WTC11 (cell line): ENCODE measurements around the gene FCMR.

ENCODE experiments used
- TF ChIP-seq, protein P1 (sequence below): sonication (generic); formaldehyde crosslinking; conservative IDR thresholded peaks from 2 replicates; pipeline ENCODE4 v1.8.1; 2022; ENCODE audit warnings: mild to moderate bottlenecking, missing genetic modification reagents
- TF ChIP-seq, protein P2 (sequence below): sonication (generic); formaldehyde crosslinking; IDR thresholded peaks from 2 replicates; pipeline ENCODE4 v1.8.0; 2022; ENCODE audit warnings: missing genetic modification reagents
- TF ChIP-seq, protein P3 (sequence below): sonication (generic); formaldehyde crosslinking; IDR thresholded peaks from 2 replicates; pipeline ENCODE4 v1.8.1; 2022; ENCODE audit warnings: low read depth, mild to moderate bottlenecking, moderate library complexity, missing genetic modification reagents, borderline replicate concordance

DNA sequence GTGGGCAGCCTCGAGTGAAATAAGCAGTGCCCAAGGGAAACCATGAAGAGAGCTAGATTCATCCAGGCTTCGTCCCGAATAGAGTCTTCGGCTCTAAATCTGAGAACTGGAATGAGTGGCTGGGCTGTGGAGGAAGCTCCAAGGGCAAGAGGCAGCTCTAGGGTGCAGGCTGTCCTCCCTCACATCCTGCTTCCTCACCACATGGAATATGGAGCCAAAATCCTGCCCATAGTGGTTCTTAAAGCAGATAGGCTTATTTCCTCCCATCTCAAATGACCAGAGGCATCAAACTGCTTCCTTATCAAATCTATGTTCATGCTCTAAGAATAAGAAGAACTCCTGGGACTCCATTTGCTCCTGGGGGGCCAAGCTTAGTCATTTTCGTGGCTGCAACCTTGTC lies 22.0 kb downstream of the FCMR start:
- TF ChIP-seq, protein P1, sequence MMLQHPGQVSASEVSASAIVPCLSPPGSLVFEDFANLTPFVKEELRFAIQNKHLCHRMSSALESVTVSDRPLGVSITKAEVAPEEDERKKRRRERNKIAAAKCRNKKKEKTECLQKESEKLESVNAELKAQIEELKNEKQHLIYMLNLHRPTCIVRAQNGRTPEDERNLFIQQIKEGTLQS (CRISPR knock-in tag): no peak
- TF ChIP-seq, protein P2, sequence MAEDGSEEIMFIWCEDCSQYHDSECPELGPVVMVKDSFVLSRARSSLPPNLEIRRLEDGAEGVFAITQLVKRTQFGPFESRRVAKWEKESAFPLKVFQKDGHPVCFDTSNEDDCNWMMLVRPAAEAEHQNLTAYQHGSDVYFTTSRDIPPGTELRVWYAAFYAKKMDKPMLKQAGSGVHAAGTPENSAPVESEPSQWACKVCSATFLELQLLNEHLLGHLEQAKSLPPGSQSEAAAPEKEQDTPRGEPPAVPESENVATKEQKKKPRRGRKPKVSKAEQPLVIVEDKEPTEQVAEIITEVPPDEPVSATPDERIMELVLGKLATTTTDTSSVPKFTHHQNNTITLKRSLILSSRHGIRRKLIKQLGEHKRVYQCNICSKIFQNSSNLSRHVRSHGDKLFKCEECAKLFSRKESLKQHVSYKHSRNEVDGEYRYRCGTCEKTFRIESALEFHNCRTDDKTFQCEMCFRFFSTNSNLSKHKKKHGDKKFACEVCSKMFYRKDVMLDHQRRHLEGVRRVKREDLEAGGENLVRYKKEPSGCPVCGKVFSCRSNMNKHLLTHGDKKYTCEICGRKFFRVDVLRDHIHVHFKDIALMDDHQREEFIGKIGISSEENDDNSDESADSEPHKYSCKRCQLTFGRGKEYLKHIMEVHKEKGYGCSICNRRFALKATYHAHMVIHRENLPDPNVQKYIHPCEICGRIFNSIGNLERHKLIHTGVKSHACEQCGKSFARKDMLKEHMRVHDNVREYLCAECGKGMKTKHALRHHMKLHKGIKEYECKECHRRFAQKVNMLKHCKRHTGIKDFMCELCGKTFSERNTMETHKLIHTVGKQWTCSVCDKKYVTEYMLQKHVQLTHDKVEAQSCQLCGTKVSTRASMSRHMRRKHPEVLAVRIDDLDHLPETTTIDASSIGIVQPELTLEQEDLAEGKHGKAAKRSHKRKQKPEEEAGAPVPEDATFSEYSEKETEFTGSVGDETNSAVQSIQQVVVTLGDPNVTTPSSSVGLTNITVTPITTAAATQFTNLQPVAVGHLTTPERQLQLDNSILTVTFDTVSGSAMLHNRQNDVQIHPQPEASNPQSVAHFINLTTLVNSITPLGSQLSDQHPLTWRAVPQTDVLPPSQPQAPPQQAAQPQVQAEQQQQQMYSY (CRISPR knock-in tag): no peak
- TF ChIP-seq, protein P3, sequence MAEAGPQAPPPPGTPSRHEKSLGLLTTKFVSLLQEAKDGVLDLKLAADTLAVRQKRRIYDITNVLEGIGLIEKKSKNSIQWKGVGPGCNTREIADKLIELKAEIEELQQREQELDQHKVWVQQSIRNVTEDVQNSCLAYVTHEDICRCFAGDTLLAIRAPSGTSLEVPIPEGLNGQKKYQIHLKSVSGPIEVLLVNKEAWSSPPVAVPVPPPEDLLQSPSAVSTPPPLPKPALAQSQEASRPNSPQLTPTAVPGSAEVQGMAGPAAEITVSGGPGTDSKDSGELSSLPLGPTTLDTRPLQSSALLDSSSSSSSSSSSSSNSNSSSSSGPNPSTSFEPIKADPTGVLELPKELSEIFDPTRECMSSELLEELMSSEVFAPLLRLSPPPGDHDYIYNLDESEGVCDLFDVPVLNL (CRISPR knock-in tag): no peak
